Measurements from ENCODE around the gene RXRG.

DNA sequence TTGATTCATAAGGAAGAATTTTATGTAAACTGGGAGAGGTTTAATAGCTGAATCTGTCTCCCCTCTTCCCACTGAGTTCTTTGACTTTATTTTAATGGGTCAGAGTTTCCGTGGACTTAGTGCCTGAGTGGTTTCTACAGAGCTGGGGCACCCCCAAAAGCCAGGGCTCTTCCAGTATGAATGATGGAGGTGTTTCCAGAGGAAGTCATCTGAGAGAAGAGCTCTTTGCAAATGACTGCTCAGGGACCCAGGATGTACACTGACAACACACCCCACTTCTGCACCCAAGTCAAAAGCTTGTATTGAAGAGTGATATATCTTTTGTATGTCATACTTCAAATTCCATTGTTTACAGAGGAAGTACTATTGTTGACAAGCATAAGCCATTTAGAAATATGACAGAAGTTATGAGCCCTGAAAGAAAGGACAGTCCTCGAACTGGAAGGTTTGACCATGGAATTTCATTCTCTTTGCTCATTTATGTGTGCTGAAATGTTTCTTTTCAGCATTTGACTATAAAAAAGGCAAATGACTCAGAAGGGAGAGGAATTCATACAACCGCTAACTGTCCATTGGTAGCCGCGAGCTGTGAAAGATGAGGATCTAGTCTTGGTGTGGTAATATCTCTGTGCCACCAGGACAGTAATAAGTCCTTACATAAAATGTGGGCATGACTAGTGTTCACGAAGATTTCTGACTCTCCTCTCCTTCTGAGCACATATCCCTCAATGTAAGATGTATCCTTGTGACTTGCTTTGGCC is 63.0 kb downstream of the RXRG start:
- TF ChIP-seq CTCF (IDR thresholded peaks at IDR 0.05; ENCODE audit: low read depth, low read length) (no peak), EZH2phosphoT487 (IDR thresholded peaks at IDR 0.05; ENCODE audit: low read depth) (no peak)
